GM18499 (cell line): ENCODE results near the gene FRZB.

Experiments used
- ATAC-seq: cut with Tn5 transposase; IDR thresholded peaks from one replicate; pipeline ENCODE4 v1.9.1; 2021; ENCODE audit warnings: moderate number of reproducible peaks; ENCODE audit not compliant: insufficient read depth, unreplicated experiment

Gene FRZB

DNA sequence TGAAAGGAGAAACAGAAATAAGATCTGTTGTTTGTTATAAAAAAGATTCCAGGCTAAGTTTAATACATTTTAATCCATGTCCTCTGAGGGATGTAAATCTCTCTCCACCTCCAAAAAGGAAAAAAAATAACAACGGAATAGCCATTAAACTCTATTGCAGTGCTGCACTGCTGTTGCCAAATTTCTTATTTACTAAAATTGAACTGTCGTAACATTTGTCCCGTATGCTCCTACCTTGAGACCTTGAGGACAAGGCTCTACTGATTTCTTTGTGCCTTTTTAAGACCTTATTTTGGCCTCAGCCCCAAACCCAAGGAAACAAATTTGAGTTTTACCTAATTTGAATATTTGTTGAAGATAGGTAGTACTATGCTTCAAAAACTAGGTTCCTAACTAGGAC lies 56.4 kb downstream of the FRZB start:
- ATAC-seq, result no peak

DNA sequence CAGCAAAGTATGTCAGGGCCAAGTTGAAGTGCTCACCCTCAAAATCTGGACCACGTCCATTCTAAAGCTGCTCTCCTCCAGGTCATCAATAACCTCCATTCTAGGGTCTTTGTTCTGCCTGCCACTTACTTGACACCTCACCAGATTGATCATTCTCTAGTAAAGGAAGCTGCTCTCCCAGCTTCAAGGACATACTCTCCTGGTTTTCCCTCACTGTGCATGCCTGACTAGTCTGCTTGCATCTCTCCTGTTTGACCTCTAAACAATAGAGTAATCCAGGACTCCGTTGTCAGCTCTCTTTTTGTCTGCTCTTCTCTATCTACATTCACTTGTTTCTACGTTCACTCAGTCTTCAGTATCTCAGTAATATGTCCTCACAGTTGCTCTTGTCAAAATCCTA lies 59.1 kb downstream of the FRZB start:
- ATAC-seq, result no peak

DNA sequence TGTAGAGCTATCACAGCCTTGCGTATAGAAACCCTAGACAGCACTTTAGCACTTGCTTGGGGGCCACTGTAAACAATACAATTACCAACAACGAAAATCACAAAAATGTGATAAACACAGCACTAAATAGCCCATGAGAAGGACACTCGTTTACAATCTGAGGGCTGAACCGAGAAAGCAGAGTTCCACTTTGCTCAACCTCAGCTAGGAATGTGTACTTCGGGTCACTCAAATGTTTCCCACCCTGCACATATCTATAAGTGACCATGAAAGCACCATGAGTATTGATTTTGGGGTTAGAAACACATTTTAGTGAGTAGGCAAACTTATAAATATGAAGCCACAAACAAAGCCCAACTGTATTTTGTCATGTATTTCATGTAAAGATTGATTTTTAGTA lies 62.3 kb downstream of the FRZB start:
- ATAC-seq, result no peak

DNA sequence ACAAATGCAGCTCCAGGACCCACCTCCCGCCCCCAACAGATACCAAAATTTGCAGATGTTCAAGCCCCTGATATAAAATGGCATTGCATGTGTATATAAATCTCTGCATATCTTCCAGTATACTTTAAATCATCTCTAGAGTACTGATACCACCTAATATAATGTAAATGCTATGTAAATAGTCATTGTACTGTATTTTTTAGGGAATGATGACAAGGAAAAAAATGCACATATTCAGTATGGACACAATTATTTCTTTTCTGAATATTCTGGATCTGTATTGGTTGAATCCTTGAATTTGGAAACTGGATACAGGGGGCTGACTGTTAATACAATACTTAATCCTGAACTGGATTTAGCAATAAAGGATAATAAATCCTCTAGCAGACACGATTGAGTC lies 67.7 kb downstream of the FRZB start:
- no peak for ATAC-seq

DNA sequence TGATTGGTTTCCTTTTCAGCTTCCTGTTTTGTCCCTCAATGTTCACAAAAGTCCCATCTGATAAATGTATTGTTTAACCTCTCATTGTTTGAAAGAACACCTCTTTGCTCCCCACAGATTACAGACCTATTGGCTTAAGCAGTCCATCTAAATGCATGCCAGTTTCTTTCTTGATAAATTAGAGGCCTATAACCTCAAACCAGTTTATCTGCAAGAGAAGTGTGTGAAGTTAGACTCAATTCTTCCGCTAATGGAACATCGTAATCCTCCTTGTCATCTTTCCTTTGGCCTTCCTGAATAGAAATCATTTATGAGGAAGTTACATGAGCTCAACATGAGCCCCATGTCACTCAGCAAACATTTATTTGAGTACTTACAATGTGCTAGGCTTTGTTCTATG lies 74.0 kb downstream of the FRZB start:
- no peak for ATAC-seq

DNA sequence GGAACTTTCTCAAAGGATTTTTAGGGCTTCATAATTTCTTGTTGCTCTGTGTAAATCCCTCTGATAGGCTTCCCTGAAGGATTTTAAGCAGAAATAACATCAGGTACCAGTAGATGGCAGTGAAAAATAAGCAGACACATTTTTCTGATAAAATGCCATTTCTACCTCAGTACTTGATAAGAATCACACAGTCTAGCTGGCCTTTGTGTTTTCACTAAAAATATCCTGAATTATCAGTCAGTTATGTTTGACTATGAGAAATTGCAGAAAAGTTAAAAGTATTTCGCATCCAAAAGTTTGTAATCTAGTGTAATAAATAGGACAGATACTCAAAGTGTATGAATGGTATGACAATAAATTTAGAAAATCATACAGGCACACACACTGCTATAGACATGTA lies 81.7 kb downstream of the FRZB start:
- no peak for ATAC-seq

DNA sequence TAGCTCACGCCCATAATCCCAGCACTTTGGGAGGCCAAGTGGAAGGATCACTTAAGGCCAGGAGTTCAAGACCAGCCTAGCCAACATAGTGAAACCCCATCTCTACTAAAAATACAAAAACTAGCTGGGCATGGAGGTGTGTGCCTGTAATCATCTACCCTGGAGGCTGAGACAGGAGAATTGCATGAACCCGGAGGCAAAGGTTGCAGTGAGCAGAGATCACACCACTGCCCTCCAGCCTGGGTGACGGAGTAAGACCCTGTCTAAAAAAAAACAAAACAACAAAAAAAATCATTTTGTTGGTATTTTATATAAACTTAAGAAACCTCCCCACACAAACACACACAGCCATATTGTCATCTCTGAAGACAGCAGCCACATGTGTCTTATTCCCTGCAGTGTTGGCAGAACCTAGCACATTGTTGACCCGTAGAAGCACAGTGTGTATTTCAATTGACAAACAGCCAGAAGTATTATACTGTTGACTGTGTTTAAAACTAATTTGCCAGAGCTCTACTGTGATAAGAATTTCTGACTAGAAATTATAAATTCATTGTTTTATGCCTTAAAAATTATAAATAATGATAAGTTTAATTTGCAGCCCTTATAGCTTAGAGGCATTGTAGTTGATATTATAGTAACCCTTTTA lies 82.3 kb downstream of the FRZB start:
- no peak for ATAC-seq
